ENCODE measurements around the gene KANK3. TPM values are rescaled to one million over a fixed set of nuclear protein-coding genes. Genes with fewer than 3 reads are reported as not detected.
"Not testable (repeated sequence)": the region's sequence is repeated elsewhere in the genome, so short reads cannot be mapped to it uniquely, and the experiment has no call there.

Gene KANK3
- total RNA-seq, 4 donors from 2014 or later, result 3.0 to 16.5 (median 7.8) TPM

DNA sequence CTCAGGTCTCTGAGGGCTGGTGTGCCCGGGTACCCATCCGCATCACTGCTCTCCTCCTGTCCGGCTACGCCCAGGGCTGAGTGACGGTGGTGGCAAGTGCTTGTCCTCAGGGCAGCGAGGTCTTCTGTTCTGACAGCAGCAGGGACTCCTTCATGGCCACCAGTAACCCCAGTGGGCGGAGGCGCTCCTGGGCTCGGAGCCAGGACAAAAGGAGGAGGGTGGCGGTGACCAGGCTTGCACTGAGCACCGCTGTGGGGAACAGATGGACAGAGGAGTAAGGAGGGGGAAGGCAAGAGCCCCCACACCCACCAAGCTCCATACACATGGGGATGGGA is 40.7 kb downstream of the KANK3 start:
- Histone ChIP-seq H3K36me3 (no peaks in the 10 kb centered on the region), H3K27me3 (no peaks in the 10 kb centered on the region), H3K4me1 (peaks cover 0 to 13% (median 7%) of the 10 kb centered on the region in 4 donors), H3K9me3 (no peaks in the 10 kb centered on the region), H3K4me3 (no peak overlapping the region), H3K27ac (no peak overlapping the region)
- TF ChIP-seq CTCF (IDR thresholded peaks at IDR 0.05) (no peak), POLR2A (IDR thresholded peaks at IDR 0.05) (no peak)
- DNase-seq, result peak in 2 of 3 donors; percentile 15 to 51

- not testable (repeated sequence) for H3K36me3 ChIP-seq, H3K27me3 ChIP-seq, H3K9me3 ChIP-seq, DNase-seq, H3K4me3 ChIP-seq, H3K27ac ChIP-seq, H3K4me1 ChIP-seq
Measured at GRCh38 chr19:8291337-8291736, 51.7 kb downstream of the KANK3 start.

DNA sequence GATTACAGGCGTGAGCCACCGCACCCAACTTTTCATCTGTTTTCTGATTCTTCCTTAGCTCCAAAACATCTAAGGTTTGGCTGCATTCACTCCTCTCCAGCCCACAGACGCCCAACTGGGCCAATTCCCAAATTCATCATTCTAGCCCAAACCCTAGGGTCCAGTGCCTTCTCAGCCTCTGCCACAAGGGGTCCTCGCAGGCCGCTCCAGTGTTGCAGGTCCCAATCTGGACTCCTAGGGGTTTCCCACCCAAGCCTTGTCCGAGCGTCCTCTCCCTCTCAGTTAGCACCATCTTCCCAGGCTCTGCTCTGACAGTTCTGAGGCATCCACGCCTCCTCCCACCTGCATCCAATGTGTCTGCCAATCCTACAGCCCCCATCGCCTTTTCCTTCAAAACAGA is 66.6 kb downstream of the KANK3 start:
- not testable (repeated sequence) for H3K9me3 ChIP-seq, H3K27ac ChIP-seq, H3K27me3 ChIP-seq, DNase-seq, H3K36me3 ChIP-seq, H3K4me3 ChIP-seq, H3K4me1 ChIP-seq

Small RNAs within 50 kb of the gene (small RNA-seq; reads per million reads assigned to genes)
- gene MIR4999, result 0 reads per million in 2 donors

Other genes with a start within 250 kb of the KANK3 start
- under 1 TPM in 1 of 4 donors, not detected in 3; 0.28 TPM for gene FBN3, start 193.7 kb downstream of the KANK3 start, total RNA-seq
- 10 to 100 TPM in 3 of 4 donors, 1 to 10 TPM in 1; 6.8 to 41.3 (median 11.7) TPM for gene CERS4, start 133.9 kb downstream of the KANK3 start, total RNA-seq
- gene CD320, start 34.9 kb downstream of the KANK3 start, total RNA-seq, result 10 to 100 TPM; 12.7 to 26.4 (median 18.2) TPM
- 10 to 100 TPM in 3 of 4 donors, not detected in 1; 24.6 to 43.4 (median 38.5) TPM for gene NDUFA7, start 21.9 kb downstream of the KANK3 start, total RNA-seq
- 100 to 1,000 TPM; 306 to 519 (median 393) TPM for gene RPS28, start 21.8 kb downstream of the KANK3 start, total RNA-seq
- gene ANGPTL4, start 20.9 kb upstream of the KANK3 start, total RNA-seq, result 10 to 100 TPM; 22.6 to 82.1 (median 29.9) TPM
- gene RAB11B, start 47.1 kb upstream of the KANK3 start, total RNA-seq, result 100 to 1,000 TPM in 3 of 4 donors, 10 to 100 TPM in 1; 76.2 to 181 (median 151) TPM
- 10 to 100 TPM; 53.5 to 97.4 (median 68.9) TPM for gene MARCHF2, start 70.0 kb upstream of the KANK3 start, total RNA-seq
- gene HNRNPM, start 101.7 kb upstream of the KANK3 start, total RNA-seq, result 100 to 1,000 TPM; 108 to 128 (median 116) TPM
- 1 to 10 TPM in 3 of 4 donors, not detected in 1; 1.6 to 8.3 (median 2.7) TPM for gene PRAM1, start 159.4 kb upstream of the KANK3 start, total RNA-seq
- gene ZNF414, start 170.9 kb upstream of the KANK3 start, total RNA-seq, result 10 to 100 TPM; 12.4 to 45.2 (median 24.1) TPM
- 100 to 1,000 TPM in 1 of 4 donors, 10 to 100 TPM in 3; 10.8 to 168 (median 22.1) TPM for gene MYO1F, start 234.2 kb upstream of the KANK3 start, total RNA-seq

All from Peyer's patch (tissue), 4 donors.